Right lobe of liver (tissue), 6 donors: ENCODE measurements around the gene FANCD2. TPM values are rescaled to one million over a fixed set of nuclear protein-coding genes. Genes with fewer than 3 reads are reported as not detected.
A peak's percentile ranks its signal among the peaks of the same experiment; 100 is the strongest.
"Not testable (repeated sequence)": the region's sequence is repeated elsewhere in the genome, so short reads cannot be mapped to it uniquely, and the experiment has no call there.

ENCODE experiments used
- ATAC-seq, 4 donors: fragments of 200-7000 bp; cut with Tn5 transposase; one replicate each; pipeline ENCODE4 v1.9.1; 2020; ENCODE audit warnings: mild to moderate bottlenecking in 4 of 4, moderate library complexity in 4 of 4
- DNase-seq, 3 donors: peaks; one replicate each; pipeline ENCODE4 v3.0.0-alpha.2; 2020
- H3K27ac ChIP-seq, 3 donors: fragments of 200-600 bp; one replicate each; pipeline ENCODE4 v1.8.0; 2022
- H3K27me3 ChIP-seq, 2 donors: fragments of 200-600 bp; one replicate each; pipeline ENCODE4 v1.8.0; 2022
- H3K36me3 ChIP-seq, 4 donors: fragments of 200-600 bp; sonication (generic) in 1 of 4; one replicate each; pipeline versions ENCODE4 v1.5.1 to v1.8.0; 2017 to 2022; ENCODE audit warnings: control low read depth in 1 of 4
- H3K4me1 ChIP-seq, 4 donors: fragments of 200-600 bp; sonication (generic) in 1 of 4; one replicate each; pipeline versions ENCODE4 v1.5.1 to v1.8.0; 2017 to 2022; ENCODE audit warnings: control low read depth in 1 of 4
- H3K4me3 ChIP-seq, 3 donors: fragments of 200-600 bp; one replicate each; pipeline ENCODE4 v1.8.0; 2022
- H3K9me3 ChIP-seq, 4 donors: fragments of 200-600 bp; sonication (generic) in 1 of 4; one replicate each; pipeline versions ENCODE4 v1.5.1 to v1.8.0; 2017 to 2022; ENCODE audit warnings: control low read depth in 1 of 4
- POLR2A ChIP-seq: fragments of 450-650 bp; IDR thresholded peaks from one replicate; pipeline ENCODE4 v1.6.1; 2017; ENCODE audit warnings: antibody characterized with exemption, mild to moderate bottlenecking
- WGBS: methylation state at CpG from one replicate; pipeline ENCODE4 v1.1.6; 2018; ENCODE audit warnings: low coverage, low lambda C conversion rate; ENCODE audit not compliant: insufficient coverage; ENCODE audit errors: missing lambda C conversion rate; 5-methylcytosine and 5-hydroxymethylcytosine counted together
- intact Hi-C, 2 donors: fragments of 100-400 bp; cut with DNase I; formaldehyde crosslinking; loops; one replicate each; pipeline versions ENCODE4 v1.11.2 to v1.14.1; 2022
- total RNA-seq, 6 experiments: library from RNA; depleted of rRNA in 2 of 6; stranded (reverse); fragments of >200 nt in 2 of 6; fragmentation: NEBNext Ultra II Directional in 3 of 6; extraction: Animal tissue kit (Norgen Biotek cat#: 25700) in 3 of 6; gene quantifications; one replicate each; pipeline versions ENCODE4 v1.1.0 to v1.2.4, GENCODE V29; 2016 to 2023
- TF ChIP-seq, protein P1 (sequence below), 4 donors: fragments of 200-600 bp in 3 of 4; fragments of 450-650 bp in 1 of 4; IDR thresholded peaks; one replicate each; pipeline versions ENCODE4 v1.5.1 to v1.8.0; 2016 to 2022; ENCODE audit warnings: antibody characterized with exemption in 4 of 4, mild to moderate bottlenecking in 2 of 4
- donor health status: DM: no; HTN: yes; CAD: no.
- donor health status: DM: no; HTN: no; CAD: no.
- donor health status: DM: no; HTN: no; CAD: no.
- donor health status: DM: no; HTN: yes; CAD: no.
- donor health status: DM: no; HTN: yes; CAD: no.

FANCD2 gene
- total RNA-seq, 6 experiments from 2014 or later: 0.40 to 4.8 (median 1.8) TPM

DNA sequence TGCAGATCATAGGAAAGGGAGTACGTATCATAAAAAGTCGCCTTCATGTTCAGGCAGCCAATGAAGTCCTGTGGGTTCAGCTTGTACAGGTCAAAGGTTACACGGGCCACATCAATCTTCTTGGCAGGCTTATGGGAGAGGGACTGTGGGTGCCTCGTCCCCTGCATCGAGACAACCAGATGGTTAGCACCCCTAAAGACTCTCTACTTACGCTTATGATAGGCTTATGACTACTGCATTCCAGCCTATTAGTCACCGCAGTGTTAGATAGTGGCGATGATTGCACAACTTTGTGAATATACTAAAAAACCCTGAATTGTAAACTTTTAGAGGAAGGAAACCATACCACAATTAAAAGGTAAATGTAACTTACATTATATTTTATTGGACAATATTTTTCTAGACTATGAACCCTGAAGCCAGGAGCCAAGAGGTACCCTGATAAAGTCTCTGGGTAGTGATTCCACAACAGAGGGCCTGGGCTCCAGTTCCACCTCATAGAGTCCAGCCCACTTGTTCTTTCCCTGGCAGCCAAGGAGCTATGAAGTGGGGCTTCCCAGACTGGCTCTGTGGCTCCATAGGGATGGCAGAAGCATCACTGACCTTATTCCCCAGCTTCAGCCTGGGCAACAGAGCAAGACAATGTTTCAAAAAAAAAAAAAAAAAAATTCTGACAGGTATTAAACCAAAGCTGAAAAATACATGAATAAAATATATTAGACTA is 2.5 kb upstream of the FANCD2 start:
- peaks cover 0 to 29% (median 3%) of the 10 kb centered on the region in 4 donors for H3K36me3 ChIP-seq
- H3K27ac ChIP-seq: no peak overlapping the region
- no peaks in the 10 kb centered on the region for H3K9me3 ChIP-seq
- no peaks in the 10 kb centered on the region for H3K27me3 ChIP-seq
- 49% methylated on average over 6 of the region's 8 CpGs for WGBS
- no peak for TF ChIP-seq POLR2A
- TF ChIP-seq, protein P1, sequence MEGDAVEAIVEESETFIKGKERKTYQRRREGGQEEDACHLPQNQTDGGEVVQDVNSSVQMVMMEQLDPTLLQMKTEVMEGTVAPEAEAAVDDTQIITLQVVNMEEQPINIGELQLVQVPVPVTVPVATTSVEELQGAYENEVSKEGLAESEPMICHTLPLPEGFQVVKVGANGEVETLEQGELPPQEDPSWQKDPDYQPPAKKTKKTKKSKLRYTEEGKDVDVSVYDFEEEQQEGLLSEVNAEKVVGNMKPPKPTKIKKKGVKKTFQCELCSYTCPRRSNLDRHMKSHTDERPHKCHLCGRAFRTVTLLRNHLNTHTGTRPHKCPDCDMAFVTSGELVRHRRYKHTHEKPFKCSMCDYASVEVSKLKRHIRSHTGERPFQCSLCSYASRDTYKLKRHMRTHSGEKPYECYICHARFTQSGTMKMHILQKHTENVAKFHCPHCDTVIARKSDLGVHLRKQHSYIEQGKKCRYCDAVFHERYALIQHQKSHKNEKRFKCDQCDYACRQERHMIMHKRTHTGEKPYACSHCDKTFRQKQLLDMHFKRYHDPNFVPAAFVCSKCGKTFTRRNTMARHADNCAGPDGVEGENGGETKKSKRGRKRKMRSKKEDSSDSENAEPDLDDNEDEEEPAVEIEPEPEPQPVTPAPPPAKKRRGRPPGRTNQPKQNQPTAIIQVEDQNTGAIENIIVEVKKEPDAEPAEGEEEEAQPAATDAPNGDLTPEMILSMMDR (IDR thresholded peaks at IDR 0.05): no peak
- intact Hi-C loops: no loop called here
- no peak for ATAC-seq
- DNase-seq: no peak
- peaks cover 0 to 15% (median 3%) of the 10 kb centered on the region in 4 donors for H3K4me1 ChIP-seq
- no peak overlapping the region for H3K4me3 ChIP-seq

DNA sequence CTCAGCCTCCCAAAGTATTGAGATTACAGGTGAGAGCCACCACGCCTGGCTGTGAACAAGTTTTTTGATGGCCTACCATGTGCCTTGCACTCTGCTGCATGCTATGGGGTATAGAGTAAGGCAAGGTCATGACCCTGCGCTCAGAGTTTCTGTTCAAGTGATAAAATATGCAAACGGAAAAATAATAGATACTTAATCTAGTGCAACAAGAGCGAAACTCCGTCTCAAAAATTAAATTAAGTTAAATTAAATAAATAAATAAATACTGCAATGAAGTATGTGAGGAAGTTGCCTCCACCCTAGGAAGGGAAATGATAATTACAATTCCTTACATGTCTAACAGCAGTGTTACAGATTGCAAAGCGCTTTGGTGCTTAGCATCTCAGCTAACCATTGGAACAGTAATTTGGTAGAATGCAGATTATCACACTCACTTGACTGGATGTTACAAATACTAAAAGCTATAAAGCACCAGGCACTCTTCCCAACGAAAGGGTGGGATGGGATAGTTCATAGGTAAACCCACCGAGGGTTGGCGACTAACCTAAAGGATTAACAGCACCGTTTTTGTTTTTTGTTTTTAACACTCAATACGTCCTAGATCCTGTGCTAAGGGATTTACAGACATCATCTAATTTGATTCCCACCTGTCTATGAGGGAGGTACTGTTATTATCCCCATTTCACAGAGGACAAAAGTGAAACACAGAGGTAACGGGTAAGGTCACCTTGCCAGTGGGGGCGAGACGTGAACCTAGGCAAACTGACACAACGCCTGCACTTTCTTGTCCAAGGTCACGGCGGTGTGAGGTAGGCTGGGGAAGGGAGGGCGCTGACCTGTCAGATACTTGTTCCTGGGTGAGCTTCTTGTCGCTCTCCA is 793 bp upstream of the FANCD2 start:
- intact Hi-C loops: no loop called here
- TF ChIP-seq POLR2A: no peak
- TF ChIP-seq, protein P1 (IDR thresholded peaks at IDR 0.05): no peak
- Histone ChIP-seq H3K9me3 (no peaks in the 10 kb centered on the region), H3K4me3 (peak overlapping the region; percentile 65 to 99 (median 82)), H3K27ac (peak overlapping the region; percentile 2 to 55 (median 30)), H3K27me3 (no peaks in the 10 kb centered on the region), H3K4me1 (peaks cover 0 to 15% (median 3%) of the 10 kb centered on the region in 4 donors), H3K36me3 (peaks cover 0 to 25% (median 3%) of the 10 kb centered on the region in 4 donors)
- DNase-seq (no peak), ATAC-seq (no peak)
- WGBS: 27% methylated on average over 19 of the region's 19 CpGs

DNA sequence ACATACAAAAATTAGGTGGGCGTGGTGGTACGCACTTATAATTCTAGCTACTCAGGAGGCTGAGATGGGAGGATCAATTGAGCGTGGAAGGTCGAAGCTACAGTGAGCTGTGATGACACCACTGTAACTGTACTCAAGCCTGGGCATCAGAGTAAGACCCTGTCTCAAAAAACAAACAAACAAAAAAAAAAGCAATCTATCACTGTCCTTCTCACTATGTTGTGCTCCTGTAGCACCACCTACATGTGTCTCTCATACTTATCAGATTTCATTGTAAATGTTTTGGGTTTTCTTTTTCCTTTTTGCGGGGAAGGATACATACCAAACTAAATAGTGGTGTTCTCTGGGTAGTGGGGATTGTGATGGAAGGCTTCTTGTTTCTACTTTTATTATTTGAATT is 14.8 kb downstream of the FANCD2 start:
- intact Hi-C loops: no loop called here
- WGBS: 72% methylated on average over 4 of the region's 5 CpGs
- ATAC-seq: no peak
- Histone ChIP-seq H3K4me1 (no peaks in the 10 kb centered on the region), H3K36me3 (no peaks in the 10 kb centered on the region), H3K9me3 (no peaks in the 10 kb centered on the region), H3K27ac (no peak overlapping the region), H3K4me3 (no peak overlapping the region), H3K27me3 (no peaks in the 10 kb centered on the region)
- no peak for DNase-seq
- TF ChIP-seq POLR2A: no peak
- TF ChIP-seq, protein P1 (IDR thresholded peaks at IDR 0.05): no peak

DNA sequence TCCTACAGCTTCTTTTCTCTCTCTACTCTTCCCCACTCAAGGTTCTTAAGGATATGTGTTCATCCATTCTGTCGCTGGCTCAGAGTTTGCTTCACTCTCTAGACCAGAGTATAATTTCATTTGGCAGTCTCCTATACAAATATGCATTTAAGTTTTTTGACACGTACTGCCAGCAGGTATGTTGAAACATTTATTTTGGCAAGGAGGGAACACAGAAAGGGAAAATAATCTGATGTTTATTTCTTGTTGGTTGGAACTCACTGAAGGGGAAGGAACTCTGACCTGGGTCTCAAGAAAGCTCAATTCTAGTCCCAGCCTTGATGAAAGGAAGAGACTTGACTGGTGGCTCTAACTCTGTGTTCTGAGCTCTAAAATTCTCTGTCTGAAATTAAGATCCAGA is 21.6 kb downstream of the FANCD2 start:
- Histone ChIP-seq H3K36me3 (no peaks in the 10 kb centered on the region), H3K27ac (no peak overlapping the region), H3K9me3 (no peaks in the 10 kb centered on the region), H3K4me1 (no peaks in the 10 kb centered on the region), H3K4me3 (no peak overlapping the region), H3K27me3 (no peaks in the 10 kb centered on the region)
- intact Hi-C loops: no loop called here
- DNase-seq: no peak
- 24% methylated on average over 2 of the region's 2 CpGs for WGBS
- no peak for TF ChIP-seq POLR2A
- TF ChIP-seq, protein P1 (IDR thresholded peaks at IDR 0.05): no peak
- ATAC-seq: peak in 2 of 4 donors; percentile 19 to 45

DNA sequence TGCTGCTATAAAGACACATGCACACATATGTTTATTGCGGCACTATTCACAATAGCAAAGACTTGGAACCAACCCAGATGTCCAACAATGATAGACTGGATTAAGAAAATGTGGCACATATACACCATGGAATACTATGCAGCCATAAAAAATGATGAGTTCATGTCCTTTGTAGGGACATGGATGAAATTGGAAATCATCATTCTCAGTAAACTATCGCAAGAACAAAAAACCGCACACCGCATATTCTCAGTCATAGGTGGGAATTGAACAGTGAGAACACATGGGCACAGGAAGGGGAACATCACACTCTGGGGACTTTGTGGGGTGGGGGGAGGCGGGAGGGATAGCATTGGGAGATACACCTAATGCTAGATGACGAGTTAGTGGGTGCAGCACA is 26.8 kb downstream of the FANCD2 start:
- 87% methylated on average over 5 of the region's 6 CpGs for WGBS
- H3K27me3 ChIP-seq, H3K4me1 ChIP-seq, H3K27ac ChIP-seq, H3K4me3 ChIP-seq, ATAC-seq, H3K9me3 ChIP-seq, DNase-seq, intact Hi-C loops, H3K36me3 ChIP-seq: not testable (repeated sequence)
